GM12878 (cell line): ENCODE data around the gene C4orf33. TPM values are rescaled to one million over a fixed set of nuclear protein-coding genes. Genes with fewer than 3 reads are reported as not detected.

ENCODE experiments used
- ATAC-seq: fragments of 200-7000 bp; cut with Tn5 transposase; 3 replicates; pipeline ENCODE4 v1.9.1; 2020; ENCODE audit warnings: mild to moderate bottlenecking, moderate library complexity
- BruUV-seq: library from RNA; stranded (reverse); fragments of 400-500 nt; replicated peaks from 2 replicates; lab custom pipeline; 2021; lab: Mats Ljungman, UMichigan
- CTCF ChIA-PET: fragments of 300-600 bp; sonication (Branson Sonifier 250); formaldehyde crosslinking; extraction: SDS; loops from one replicate; lab custom pipeline; 2021; ENCODE audit warnings: inconsistent platforms; lab: Yijun Ruan, JAX
- POLR2A ChIA-PET: fragments of 350-600 bp; formaldehyde crosslinking; extraction: SDS; loops from one replicate; lab custom pipeline; 2021; ENCODE audit warnings: inconsistent platforms; lab: Charles Lee
- RAD21 ChIA-PET: fragments of 300-600 bp; sonication (Branson Sonifier 250); formaldehyde crosslinking; loops from one replicate; lab custom pipeline; 2023; ENCODE audit warnings: antibody characterized with exemption; ENCODE audit not compliant: unreplicated experiment; lab: Charles Lee
- SMC1A ChIA-PET: fragments of 300-600 bp; sonication (Branson Sonifier 250); formaldehyde crosslinking; loops from one replicate; lab custom pipeline; 2023; ENCODE audit not compliant: unreplicated experiment, uncharacterized antibody; lab: Charles Lee
- DNase-seq: peaks from one replicate; pipeline ENCODE4 v3.0.0-alpha.2; 2011; ENCODE audit warnings: low read depth, low spot score
- FAIRE-seq: peaks from 3 replicates; lab custom pipeline; 2011; peaks lifted over from hg19 to GRCh38; lab: Jason Lieb, UNC
- H2AFZ ChIP-seq: 2 replicates; pipeline ENCODE4 v1.6.0; 2011; ENCODE audit warnings: low read depth, low read length, control low read depth; ENCODE audit not compliant: control insufficient read depth
- H3K27ac ChIP-seq: 2 replicates; pipeline ENCODE4 v1.5.1; 2011; ENCODE audit warnings: control low read depth; ENCODE audit not compliant: control insufficient read depth, insufficient read depth
- H3K27me3 ChIP-seq, 2 experiments: replicated peaks in 1 of 2; 2 replicates each; pipeline versions ENCODE4 v1.6.0 to v1.6.1; 2011; ENCODE audit warnings: low read length in 1 of 2; ENCODE audit not compliant: control insufficient read depth in 2 of 2, insufficient read depth in 2 of 2
- H3K36me3 ChIP-seq, 2 experiments: 2 replicates each; pipeline ENCODE4 v1.5.1; 2011; ENCODE audit warnings: low read length in 1 of 2; ENCODE audit not compliant: control insufficient read depth in 2 of 2, insufficient read depth in 2 of 2
- H3K4me1 ChIP-seq: 2 replicates; pipeline ENCODE4 v1.6.1; 2011; ENCODE audit warnings: mild to moderate bottlenecking, low read length, moderate library complexity, mixed read lengths; ENCODE audit not compliant: control insufficient read depth, insufficient read depth
- H3K4me2 ChIP-seq: 2 replicates; pipeline ENCODE4 v1.6.0; 2011; ENCODE audit warnings: control low read depth; ENCODE audit not compliant: control insufficient read depth, insufficient read depth
- H3K4me3 ChIP-seq: fragments of 200-600 bp; sonication (generic); 2 replicates; pipeline ENCODE4 v1.5.1; 2016
- H3K79me2 ChIP-seq: 2 replicates; pipeline ENCODE4 v1.6.0; 2011; ENCODE audit warnings: low read length; ENCODE audit not compliant: control insufficient read depth, insufficient read depth
- H3K9ac ChIP-seq: 2 replicates; pipeline ENCODE4 v1.8.0; 2011; ENCODE audit warnings: low read length, control low read depth, mixed read lengths; ENCODE audit not compliant: control insufficient read depth, insufficient read depth
- H3K9me3 ChIP-seq: replicated peaks from 3 replicates; pipeline ENCODE4 v1.5.1; 2011; ENCODE audit warnings: mild to moderate bottlenecking, low read length; ENCODE audit not compliant: control insufficient read depth, insufficient read depth
- H4K20me1 ChIP-seq: 2 replicates; pipeline ENCODE4 v1.6.0; 2011; ENCODE audit not compliant: control insufficient read depth, insufficient read depth
- CREB1 ChIP-seq: IDR thresholded peaks from 2 replicates; pipeline ENCODE4 v1.6.1; 2012; ENCODE audit warnings: low read depth, mild to moderate bottlenecking, inconsistent platforms
- DPF2 ChIP-seq: fragments of 450-650 bp; IDR thresholded peaks from 2 replicates; pipeline ENCODE4 v1.6.1; 2017; ENCODE audit warnings: mild to moderate bottlenecking
- EED ChIP-seq: sonication (generic); IDR thresholded peaks from 2 replicates; pipeline ENCODE4 v1.6.1; 2016; ENCODE audit warnings: antibody characterized with exemption, low read depth
- FOXK2 ChIP-seq: fragments of 450-650 bp; IDR thresholded peaks from 2 replicates; pipeline ENCODE4 v1.6.1; 2017; ENCODE audit warnings: mild to moderate bottlenecking, moderate library complexity
- JUND ChIP-seq: IDR thresholded peaks from 2 replicates; pipeline ENCODE4 v1.6.1; 2012; ENCODE audit warnings: low read depth, mild to moderate bottlenecking, low read length, improper control_type of control experiment, moderate library complexity
- KLF5 ChIP-seq: fragments of 450-650 bp; IDR thresholded peaks from 2 replicates; pipeline ENCODE4 v1.6.1; 2014; ENCODE audit warnings: mild to moderate bottlenecking; ENCODE audit not compliant: partially characterized antibody
- MTA3 ChIP-seq: IDR thresholded peaks from 2 replicates; pipeline ENCODE4 v1.6.1; 2012; ENCODE audit warnings: low read length, inconsistent platforms, borderline replicate concordance
- NFXL1 ChIP-seq: fragments of 450-650 bp; IDR thresholded peaks from 2 replicates; pipeline ENCODE4 v1.6.1; 2017; ENCODE audit warnings: antibody characterized with exemption, mild to moderate bottlenecking, borderline replicate concordance
- NFYA ChIP-seq: IDR thresholded peaks from 2 replicates; pipeline ENCODE4 v1.6.1; 2011; ENCODE audit warnings: low read depth, mild to moderate bottlenecking, low read length, improper control_type of control experiment, borderline replicate concordance
- NKRF ChIP-seq: fragments of 450-650 bp; conservative IDR thresholded peaks from 2 replicates; pipeline ENCODE4 v1.6.1; 2017; ENCODE audit warnings: mild to moderate bottlenecking, moderate library complexity
- NR2F1 ChIP-seq: fragments of 450-650 bp; conservative IDR thresholded peaks from 2 replicates; pipeline ENCODE4 v1.6.1; 2017; ENCODE audit warnings: mild to moderate bottlenecking
- RB1 ChIP-seq: fragments of 450-650 bp; formaldehyde crosslinking; IDR thresholded peaks from 2 replicates; pipeline ENCODE4 v1.6.1; 2017; ENCODE audit warnings: mild to moderate bottlenecking, borderline replicate concordance
- RBBP5 ChIP-seq: fragments of 200-600 bp; sonication (generic); conservative IDR thresholded peaks from 2 replicates; pipeline ENCODE4 v1.6.1; 2016
- RFX5 ChIP-seq: IDR thresholded peaks from 2 replicates; pipeline ENCODE4 v1.6.1; 2011; ENCODE audit warnings: low read depth, low read length, improper control_type of control experiment
- SIN3A ChIP-seq: IDR thresholded peaks from 2 replicates; pipeline ENCODE4 v1.6.1; 2012; ENCODE audit warnings: low read depth, low read length, improper control_type of control experiment
- SREBF1 ChIP-seq: IDR thresholded peaks from 2 replicates; pipeline ENCODE4 v1.6.1; 2012; ENCODE audit warnings: mild to moderate bottlenecking, low read length
- WRNIP1 ChIP-seq: IDR thresholded peaks from 2 replicates; pipeline ENCODE4 v1.6.1; 2011; ENCODE audit warnings: low read depth, low read length, improper control_type of control experiment, borderline replicate concordance
- ZNF207 ChIP-seq: fragments of 450-650 bp; IDR thresholded peaks from 2 replicates; pipeline ENCODE4 v1.6.1; 2014; ENCODE audit warnings: antibody characterized with exemption, mild to moderate bottlenecking, borderline replicate concordance
- ZNF24 ChIP-seq: fragments of 450-650 bp; IDR thresholded peaks from 2 replicates; pipeline ENCODE4 v1.6.1; 2017; ENCODE audit warnings: antibody characterized with exemption, mild to moderate bottlenecking
- ZNF274 ChIP-seq: IDR thresholded peaks from one replicate; pipeline ENCODE4 v1.8.0; 2011; ENCODE audit not compliant: insufficient read length, insufficient read depth
- ZNF384 ChIP-seq: IDR thresholded peaks from 2 replicates; pipeline ENCODE4 v1.6.1; 2012; ENCODE audit warnings: low read depth, mild to moderate bottlenecking, low read length, improper control_type of control experiment, borderline replicate concordance
- WGBS: methylation state at CpG from one replicate; pipeline ENCODE4 v1.1.6; 2016; ENCODE audit warnings: low lambda C conversion rate; ENCODE audit not compliant: insufficient replicate concordance, insufficient coverage; ENCODE audit errors: missing lambda C conversion rate; 5-methylcytosine and 5-hydroxymethylcytosine counted together
- in situ Hi-C: fragments of 300-500 bp; cut with MboI; formaldehyde crosslinking; loops from 9 replicates; pipeline ENCODE4 v1.14.3; 2018; ENCODE audit warnings: mixed read lengths
- intact Hi-C: fragments of 100-400 bp; cut with micrococcal nuclease; formaldehyde crosslinking; loops from one replicate; pipeline ENCODE4 v1.14.2; 2022; ENCODE audit not compliant: unreplicated experiment
- polyA plus RNA-seq, 11 experiments: library from polyadenylated mRNA; depleted of rRNA in 4 of 11; unstranded in 6 of 11; stranded (reverse) in 5 of 11; fragments of >200 nt; fragmentation: Nextera tagmentation in 4 of 11; fragmentation: Illumina TruSeq in 1 of 11; extraction: Ambion mirVana in 4 of 11; extraction: Trizol in 1 of 11; gene quantifications; 1 replicate in 1 of 11; 2 replicates in 10 of 11; pipeline versions ENCODE4 v1.2.1 to v1.2.3, GENCODE V29; 2011 to 2016; ENCODE audit warnings: inconsistent platforms in 2 of 11, missing spikeins in 2 of 11, low read depth in 1 of 11
- total RNA-seq, 4 experiments: library from RNA; depleted of rRNA in 3 of 4; stranded (reverse); fragments of >200 nt in 3 of 4; fragmentation: Illumina TruSeq in 1 of 4; extraction: Trizol in 1 of 4; gene quantifications; 2 replicates each; pipeline versions ENCODE4 v1.2.1 to v1.2.3, GENCODE V29; 2013 to 2021

C4orf33 gene
- total and polyA plus RNA-seq, 10 of the 15 experiments (the other 5 are each of a cell fraction or from before 2014, with no cell fraction given), result 10.2 to 29.8 (median 20.3) TPM

- 45% methylated on average over 2 of the region's 2 CpGs for WGBS
- ChIA-PET RAD21 (no interaction called here), SMC1A (interaction anchor here (1.0 to 1.5 kb wide), 2 partner anchors 10 to 950 kb away, joined by 3 to 4 read pairs; no protein-coding TSS in a partner anchor), POLR2A (no interaction called here), CTCF (no interaction called here)
- no TSS peak for BruUV-seq
- no peak overlapping the region for H2AFZ ChIP-seq
- FAIRE-seq (no peak), ATAC-seq (no peak), DNase-seq (no peak)
- H3K9me3 ChIP-seq, result no peaks in the 10 kb centered on the region
- H3K27me3 ChIP-seq, result no peaks in the 10 kb centered on the region
- no peaks in the 10 kb centered on the region for H3K36me3 ChIP-seq
- no peaks in the 10 kb centered on the region for H4K20me1 ChIP-seq
- in situ Hi-C loops, result no loop called here
- no peak overlapping the region for H3K9ac ChIP-seq
- no peak overlapping the region for H3K27ac ChIP-seq
- no peak overlapping the region for H3K4me2 ChIP-seq
- no peaks in the 10 kb centered on the region for H3K4me1 ChIP-seq
- no peaks in the 10 kb centered on the region for H3K79me2 ChIP-seq
- intact Hi-C loops, result no loop called here
- H3K4me3 ChIP-seq, result no peak overlapping the region
- TF ChIP-seq SIN3A, result no peak
- TF ChIP-seq NFYA, result no peak
- no peak for TF ChIP-seq JUND
- TF ChIP-seq CREB1, result no peak
- no peak for TF ChIP-seq RFX5
- TF ChIP-seq ZNF207, result no peak
- no peak for TF ChIP-seq EED
- TF ChIP-seq RB1, result no peak
- TF ChIP-seq ZNF384, result no peak
These were observed 52.9 kb downstream of the C4orf33 start for GRCh38 chr4:129148892-129149291.

- ChIA-PET CTCF (no interaction called here), RAD21 (no interaction called here), SMC1A (interaction anchor here (1.0 kb wide), 1 partner anchor 951 kb away, joined by 4 read pairs; no protein-coding TSS in a partner anchor), POLR2A (no interaction called here)
- ATAC-seq (no peak), FAIRE-seq (no peak), DNase-seq (no peak)
- Histone ChIP-seq H3K9ac (no peak overlapping the region), H3K4me3 (no peak overlapping the region), H4K20me1 (no peaks in the 10 kb centered on the region), H3K4me2 (no peak overlapping the region), H3K4me1 (no peaks in the 10 kb centered on the region), H3K36me3 (no peaks in the 10 kb centered on the region), H3K27me3 (no peaks in the 10 kb centered on the region), H3K9me3 (no peaks in the 10 kb centered on the region), H3K27ac (no peak overlapping the region), H2AFZ (no peak overlapping the region), H3K79me2 (no peaks in the 10 kb centered on the region)
- in situ Hi-C loops, result no loop called here
- no TSS peak for BruUV-seq
- intact Hi-C loops, result no loop called here
- TF ChIP-seq NR2F1 (no peak), DPF2 (no peak), FOXK2 (no peak), RBBP5 (no peak), ZNF274 (no peak), MTA3 (no peak), SREBF1 (no peak), NFXL1 (no peak), ZNF24 (no peak), KLF5 (no peak), NKRF (no peak), WRNIP1 (no peak)
- 16% methylated on average over 1 of the region's 1 CpG for WGBS
These were observed 54.0 kb downstream of the C4orf33 start for GRCh38 chr4:129149906-129150305.
